Measurements from ENCODE around the gene NINJ2.
"Not testable (repeated sequence)": the region's sequence is repeated elsewhere in the genome, so short reads cannot be mapped to it uniquely, and the experiment has no call there.

The NINJ2 gene

DNA sequence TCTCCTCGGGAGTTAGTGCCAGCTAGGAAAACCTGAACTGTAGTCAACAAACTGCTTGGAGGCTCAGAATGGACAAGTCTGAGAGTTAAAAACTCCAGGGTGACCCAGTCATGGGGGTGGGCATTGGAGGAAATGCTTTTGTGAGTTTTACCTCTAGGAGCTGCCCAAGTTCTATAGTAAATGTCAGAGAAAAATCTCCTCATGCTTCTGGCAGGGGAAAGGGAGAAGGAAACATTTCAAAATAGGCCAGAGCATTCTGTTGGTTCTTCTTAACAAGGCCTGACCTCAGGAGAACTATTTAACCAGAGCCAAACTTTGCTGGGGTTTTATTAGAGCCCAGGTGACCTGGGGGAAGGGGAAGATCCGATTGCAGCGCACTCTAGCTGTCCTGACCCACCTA, 12.3 kb downstream of the NINJ2 start:
- Histone ChIP-seq H3K27ac (ENCODE audit: low read length) (no peak overlapping the region), H3K27me3 (ENCODE audit: control insufficient read depth, insufficient read depth, low read length) (no peaks in the 10 kb centered on the region), H3K36me3 (ENCODE audit: control insufficient read depth, insufficient read depth, low read length) (no peaks in the 10 kb centered on the region), H3K4me1 (ENCODE audit: control insufficient read depth, insufficient read depth, low read length) (no peaks in the 10 kb centered on the region), H3K4me3 (ENCODE audit: low read length) (no peak overlapping the region), H3K9me3 (ENCODE audit: control insufficient read depth, insufficient read depth, low read length) (no peaks in the 10 kb centered on the region)
- WGBS (ENCODE audit: insufficient coverage, insufficient read length): no CpG with 5 or more reads among the region's 3 CpGs
- no peak for DNase-seq (ENCODE audit: low read depth, low spot score)

DNA sequence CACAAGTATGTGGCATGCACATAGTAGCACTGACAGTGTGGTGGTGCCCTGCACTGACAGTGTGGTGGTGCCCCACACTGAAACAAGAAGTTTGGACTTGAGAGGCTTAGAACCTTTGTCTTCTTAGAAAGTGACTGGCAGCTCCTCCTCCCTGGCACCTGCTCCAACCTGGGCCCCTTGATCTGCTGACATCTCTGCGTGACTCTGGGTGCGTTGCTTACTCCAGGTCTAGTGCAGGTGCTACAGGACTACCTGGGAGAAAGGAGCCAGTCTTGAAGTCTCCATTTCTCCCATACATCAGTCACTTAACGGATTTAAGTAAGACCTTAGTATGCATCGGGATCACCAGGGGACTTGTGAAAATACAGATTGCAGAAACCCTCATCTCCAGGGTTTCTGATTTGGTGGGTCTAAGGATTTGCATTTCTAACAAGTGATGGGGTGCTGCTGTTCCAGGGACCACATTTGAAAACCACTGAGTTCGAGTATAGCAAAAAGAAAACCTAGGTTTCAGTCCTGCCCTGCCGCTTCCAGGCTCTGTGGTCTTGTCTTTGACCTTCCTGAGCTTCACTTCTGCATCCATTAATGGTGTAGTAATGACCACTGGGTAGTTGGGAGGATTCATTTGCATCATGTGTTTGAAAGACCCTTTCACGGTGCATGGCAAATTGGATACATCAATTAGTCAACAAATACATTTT, 15.7 kb downstream of the NINJ2 start:
- DNase-seq (ENCODE audit: low read depth, low spot score): no peak
- H3K9me3 ChIP-seq (ENCODE audit: control insufficient read depth, insufficient read depth, low read length): no peaks in the 10 kb centered on the region
- WGBS (ENCODE audit: insufficient coverage, insufficient read length): no CpG with 5 or more reads among the region's 7 CpGs
- H3K27ac ChIP-seq (ENCODE audit: low read length): no peak overlapping the region
- H3K4me3 ChIP-seq (ENCODE audit: low read length): no peak overlapping the region
- H3K4me1 ChIP-seq (ENCODE audit: control insufficient read depth, insufficient read depth, low read length): no peaks in the 10 kb centered on the region
- H3K36me3 ChIP-seq (ENCODE audit: control insufficient read depth, insufficient read depth, low read length): no peaks in the 10 kb centered on the region
- no peaks in the 10 kb centered on the region for H3K27me3 ChIP-seq (ENCODE audit: control insufficient read depth, insufficient read depth, low read length)

DNA sequence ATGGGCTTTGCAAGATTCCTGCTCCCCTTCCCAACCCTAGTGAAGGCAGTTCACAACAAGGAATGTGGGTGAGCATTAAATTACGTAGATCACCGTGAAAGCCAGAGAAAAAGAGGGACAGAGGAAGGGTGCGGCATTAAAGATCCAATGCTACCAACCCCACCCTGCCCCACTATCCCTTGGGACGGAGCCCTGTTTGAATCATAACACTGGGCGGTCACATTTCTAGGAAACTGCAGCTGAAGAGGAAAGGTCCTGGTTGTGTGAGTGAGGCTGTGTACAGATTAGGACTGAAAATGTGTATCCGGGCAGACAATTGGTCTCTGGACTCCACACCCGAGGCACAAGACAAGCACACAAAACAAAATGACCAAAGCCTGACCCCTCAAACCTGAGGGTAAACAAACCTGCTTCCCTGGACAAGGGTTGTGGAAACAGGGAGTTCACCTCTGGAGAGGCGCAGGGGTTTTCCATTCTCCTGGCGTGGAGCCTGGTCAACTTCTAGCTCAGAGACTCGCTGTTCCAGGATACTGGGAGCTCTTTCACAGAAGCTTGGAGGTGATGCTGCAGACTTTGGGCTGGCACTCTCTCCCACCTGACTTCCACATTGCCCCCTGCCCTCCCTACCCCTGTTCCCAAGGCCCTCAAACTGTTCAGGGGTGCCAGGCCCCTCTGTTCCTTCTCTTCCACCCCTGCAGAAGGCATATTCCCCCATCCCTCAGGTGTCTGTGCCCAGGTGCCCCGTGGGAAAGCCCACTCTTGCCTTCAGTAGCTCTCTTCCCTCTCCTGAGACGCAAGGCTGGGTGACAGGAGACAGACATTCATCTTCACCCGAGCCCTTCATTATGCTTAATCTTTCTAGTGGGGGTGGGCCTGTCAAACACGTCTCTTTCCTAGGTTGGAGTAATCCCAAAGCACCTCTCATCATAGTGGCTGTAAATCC, 16.5 kb downstream of the NINJ2 start:
- Histone ChIP-seq H3K4me1 (ENCODE audit: control insufficient read depth, insufficient read depth, low read length) (no peaks in the 10 kb centered on the region), H3K36me3 (ENCODE audit: control insufficient read depth, insufficient read depth, low read length) (no peaks in the 10 kb centered on the region), H3K9me3 (ENCODE audit: control insufficient read depth, insufficient read depth, low read length) (no peaks in the 10 kb centered on the region), H3K27ac (ENCODE audit: low read length) (no peak overlapping the region), H3K27me3 (ENCODE audit: control insufficient read depth, insufficient read depth, low read length) (no peaks in the 10 kb centered on the region), H3K4me3 (ENCODE audit: low read length) (no peak overlapping the region)
- DNase-seq (ENCODE audit: low read depth, low spot score): no peak
- WGBS (ENCODE audit: insufficient coverage, insufficient read length): no CpG with 5 or more reads among the region's 14 CpGs

DNA sequence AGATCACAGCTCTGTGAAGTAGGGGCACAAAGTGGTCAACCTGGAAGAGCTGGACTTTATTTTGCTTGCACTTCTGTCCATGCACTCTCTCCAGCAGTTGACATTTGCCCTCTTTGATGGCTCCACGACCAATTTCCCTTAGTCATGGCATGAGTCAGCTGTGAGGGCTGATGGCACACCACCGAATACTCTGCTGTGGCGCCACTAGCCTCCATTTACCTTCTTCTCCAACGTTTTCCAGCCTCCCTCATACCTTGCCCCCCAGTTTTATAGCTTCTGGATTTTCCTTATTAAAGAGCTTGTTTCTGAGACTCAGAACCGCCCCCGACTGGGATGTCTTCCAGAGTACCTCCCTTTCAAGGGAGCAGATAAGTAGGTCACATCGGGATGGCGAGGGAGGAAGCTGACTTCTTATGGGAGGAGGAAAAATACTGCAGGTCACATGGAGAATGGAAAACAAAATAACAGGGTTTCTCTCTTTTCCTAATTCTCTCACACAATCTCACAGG, 17.6 kb downstream of the NINJ2 start:
- Histone ChIP-seq H3K4me3 (ENCODE audit: low read length) (no peak overlapping the region), H3K9me3 (ENCODE audit: control insufficient read depth, insufficient read depth, low read length) (no peaks in the 10 kb centered on the region), H3K27ac (ENCODE audit: low read length) (no peak overlapping the region), H3K36me3 (ENCODE audit: control insufficient read depth, insufficient read depth, low read length) (no peaks in the 10 kb centered on the region), H3K4me1 (ENCODE audit: control insufficient read depth, insufficient read depth, low read length) (no peaks in the 10 kb centered on the region), H3K27me3 (ENCODE audit: control insufficient read depth, insufficient read depth, low read length) (no peaks in the 10 kb centered on the region)
- WGBS (ENCODE audit: insufficient coverage, insufficient read length): no CpG with 5 or more reads among the region's 8 CpGs
- DNase-seq (ENCODE audit: low read depth, low spot score): no peak

DNA sequence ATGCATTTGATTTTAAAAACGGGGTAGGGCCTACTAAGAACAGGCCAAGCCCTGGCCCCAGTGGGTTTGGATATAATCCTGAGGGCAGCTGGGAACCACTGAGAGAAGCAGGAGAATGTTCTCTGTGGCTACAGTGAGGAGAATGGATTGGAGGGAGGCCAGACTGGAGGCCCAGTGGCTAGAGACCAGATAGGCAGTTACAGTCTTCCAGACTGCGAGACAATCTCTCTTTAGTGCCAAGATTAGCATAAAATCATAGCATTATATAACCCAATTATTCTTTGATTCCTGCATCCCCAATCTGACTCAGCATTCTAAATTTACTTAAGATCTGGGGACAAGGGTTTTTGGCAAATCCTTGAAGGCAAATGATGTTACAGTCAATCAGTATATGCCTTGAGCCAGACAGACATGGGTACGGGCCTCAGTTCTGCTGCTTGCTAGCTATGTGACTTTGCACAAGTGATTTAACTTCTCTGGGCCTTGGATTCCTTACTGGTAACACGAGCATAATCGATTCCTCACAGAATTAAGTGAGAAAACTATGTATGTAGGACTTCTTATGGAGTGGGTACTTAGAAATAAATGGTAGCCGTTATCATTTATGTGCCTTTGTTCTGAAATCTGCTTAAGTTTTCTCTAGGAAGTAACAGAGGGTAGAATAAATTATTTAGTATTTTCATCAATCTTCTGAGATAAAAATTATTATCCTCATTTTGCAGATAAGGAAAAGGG, 18.3 kb downstream of the NINJ2 start:
- no peak for DNase-seq (ENCODE audit: low read depth, low spot score)
- 100% methylated on average over 1 of the region's 6 CpGs for WGBS (ENCODE audit: insufficient coverage, insufficient read length)
- H3K36me3 ChIP-seq (ENCODE audit: control insufficient read depth, insufficient read depth, low read length): no peaks in the 10 kb centered on the region
- no peak overlapping the region for H3K27ac ChIP-seq (ENCODE audit: low read length)
- no peaks in the 10 kb centered on the region for H3K9me3 ChIP-seq (ENCODE audit: control insufficient read depth, insufficient read depth, low read length)
- H3K4me3 ChIP-seq (ENCODE audit: low read length): no peak overlapping the region
- no peaks in the 10 kb centered on the region for H3K4me1 ChIP-seq (ENCODE audit: control insufficient read depth, insufficient read depth, low read length)
- no peaks in the 10 kb centered on the region for H3K27me3 ChIP-seq (ENCODE audit: control insufficient read depth, insufficient read depth, low read length)

DNA sequence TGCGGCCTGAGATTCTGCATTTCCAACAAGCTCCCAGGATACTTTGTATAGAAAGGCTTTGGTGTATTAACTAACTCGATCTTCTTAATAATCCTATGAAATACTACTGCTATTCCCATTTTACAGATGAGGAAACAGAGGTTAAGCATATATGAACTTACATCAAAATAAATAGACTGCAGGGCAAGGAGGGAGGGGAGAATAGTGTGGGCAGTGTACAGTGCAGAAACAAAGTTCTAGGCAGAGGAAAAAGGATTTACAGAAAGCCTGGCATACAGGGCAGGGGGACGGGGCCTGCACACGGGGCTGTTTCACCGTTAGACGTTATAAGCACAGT, 19.0 kb downstream of the NINJ2 start:
- WGBS (ENCODE audit: insufficient coverage, insufficient read length): no CpG with 5 or more reads among the region's 6 CpGs
- no peaks in the 10 kb centered on the region for H3K27me3 ChIP-seq (ENCODE audit: control insufficient read depth, insufficient read depth, low read length)

DNA sequence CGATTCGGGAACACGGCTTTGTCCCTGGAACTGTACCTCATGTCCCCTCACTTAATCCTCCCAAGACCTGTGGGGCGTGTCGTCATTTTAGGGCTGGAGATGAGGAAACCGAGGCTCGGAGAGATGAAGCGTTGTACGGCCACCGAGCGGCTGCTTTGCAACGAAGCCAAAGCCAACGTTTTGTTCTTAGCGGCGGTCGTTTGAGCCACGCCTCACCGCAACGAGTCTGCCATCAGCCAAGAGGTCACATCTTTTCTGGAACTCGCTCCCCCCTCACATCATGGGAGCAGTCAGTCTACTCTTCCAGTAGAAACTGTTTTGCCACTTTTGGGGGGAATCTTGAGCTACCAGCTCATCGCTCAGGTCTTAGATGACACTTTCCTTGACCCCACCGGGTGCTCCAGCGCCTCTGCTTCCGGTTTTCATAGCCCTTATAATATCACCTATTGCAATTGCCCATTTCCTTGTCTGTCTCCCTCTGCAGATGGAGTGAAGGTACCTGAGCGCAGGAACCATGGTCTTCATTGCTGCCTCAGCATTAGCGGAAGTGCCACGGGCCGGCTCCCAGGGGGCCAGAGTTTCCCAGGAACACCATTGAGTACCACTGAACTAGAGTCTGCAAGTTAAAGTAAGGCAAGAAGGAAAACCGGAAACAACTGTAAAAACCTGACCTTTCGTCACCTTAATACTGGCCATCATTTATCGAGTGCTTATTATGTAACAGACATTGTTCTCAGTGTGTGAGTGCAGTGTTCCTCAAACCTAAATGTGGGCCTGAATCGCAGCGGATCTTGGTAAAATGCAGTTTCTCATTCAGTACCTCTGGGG, 19.6 kb downstream of the NINJ2 start:
- Histone ChIP-seq H3K4me1 (ENCODE audit: control insufficient read depth, insufficient read depth, low read length) (no peaks in the 10 kb centered on the region), H3K36me3 (ENCODE audit: control insufficient read depth, insufficient read depth, low read length) (no peaks in the 10 kb centered on the region), H3K27me3 (ENCODE audit: control insufficient read depth, insufficient read depth, low read length) (no peaks in the 10 kb centered on the region), H3K4me3 (ENCODE audit: low read length) (peak overlapping the region; percentile 45; the same call in 1 of the 2 replicates), H3K27ac (ENCODE audit: low read length) (no peak overlapping the region), H3K9me3 (ENCODE audit: control insufficient read depth, insufficient read depth, low read length) (no peaks in the 10 kb centered on the region)
- DNase-seq (ENCODE audit: low read depth, low spot score): no peak
- no CpG with 5 or more reads among the region's 33 CpGs for WGBS (ENCODE audit: insufficient coverage, insufficient read length)

More for the DNA sequence above, 19.0 kb downstream of the NINJ2 start:
- Histone ChIP-seq H3K36me3 (ENCODE audit: control insufficient read depth, insufficient read depth, low read length) (no peaks in the 10 kb centered on the region), H3K4me1 (ENCODE audit: control insufficient read depth, insufficient read depth, low read length) (no peaks in the 10 kb centered on the region), H3K4me3 (ENCODE audit: low read length) (no peak overlapping the region), H3K27ac (ENCODE audit: low read length) (no peak overlapping the region), H3K9me3 (ENCODE audit: control insufficient read depth, insufficient read depth, low read length) (no peaks in the 10 kb centered on the region)
- no peak for DNase-seq (ENCODE audit: low read depth, low spot score)

DNA sequence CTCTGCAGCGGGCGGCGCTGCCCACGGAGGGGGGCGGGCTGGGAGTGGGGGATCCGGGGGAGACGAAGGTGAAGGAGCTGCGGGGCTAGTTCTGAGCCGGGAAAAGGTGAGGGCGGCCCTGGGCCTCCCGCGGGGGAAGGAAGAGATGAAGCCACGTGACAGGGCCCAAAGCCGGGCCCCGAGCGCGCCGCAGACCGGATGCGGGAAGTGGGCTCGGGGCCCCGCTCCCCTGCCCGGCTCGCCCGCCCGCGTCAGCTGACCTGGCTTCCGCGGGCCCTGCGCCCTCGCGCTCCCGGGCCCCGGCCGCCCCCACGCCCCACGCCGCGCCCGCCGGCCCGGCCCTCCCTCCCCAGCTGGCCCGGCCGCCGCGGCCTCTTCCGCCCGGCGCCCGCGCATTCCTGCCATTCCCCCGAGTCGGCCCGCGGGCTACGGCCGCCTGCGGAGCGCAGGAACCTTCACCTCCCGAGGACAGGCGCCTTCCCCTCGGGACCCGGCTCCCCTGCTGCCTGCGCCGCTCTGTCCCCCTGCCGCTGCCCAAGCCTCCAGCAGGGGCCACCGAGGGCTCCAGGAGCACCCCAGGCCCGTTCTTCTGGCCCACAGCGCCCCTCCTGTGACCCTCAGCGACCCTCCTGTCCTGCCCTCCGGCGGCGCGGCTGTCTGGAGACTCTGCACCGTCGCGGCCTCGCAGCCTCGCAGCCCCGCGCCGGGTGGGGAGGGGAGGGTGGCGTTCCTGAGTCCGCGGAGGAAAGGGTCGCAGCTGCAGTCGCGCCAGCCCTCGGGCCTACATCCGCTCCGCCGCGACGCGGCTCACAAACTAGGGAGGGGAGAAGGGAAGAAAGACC, 20.4 kb downstream of the NINJ2 start:
- Histone ChIP-seq H3K4me1 (ENCODE audit: control insufficient read depth, insufficient read depth, low read length) (no peaks in the 10 kb centered on the region), H3K27ac (ENCODE audit: low read length) (no peak overlapping the region), H3K27me3 (ENCODE audit: control insufficient read depth, insufficient read depth, low read length) (no peaks in the 10 kb centered on the region), H3K4me3 (ENCODE audit: low read length) (peak overlapping the region; percentile 45; the same call in 1 of the 2 replicates), H3K9me3 (ENCODE audit: control insufficient read depth, insufficient read depth, low read length) (no peaks in the 10 kb centered on the region), H3K36me3 (ENCODE audit: control insufficient read depth, insufficient read depth, low read length) (no peaks in the 10 kb centered on the region)
- no peak for DNase-seq (ENCODE audit: low read depth, low spot score)
- WGBS (ENCODE audit: insufficient coverage, insufficient read length): no CpG with 5 or more reads among the region's 95 CpGs

DNA sequence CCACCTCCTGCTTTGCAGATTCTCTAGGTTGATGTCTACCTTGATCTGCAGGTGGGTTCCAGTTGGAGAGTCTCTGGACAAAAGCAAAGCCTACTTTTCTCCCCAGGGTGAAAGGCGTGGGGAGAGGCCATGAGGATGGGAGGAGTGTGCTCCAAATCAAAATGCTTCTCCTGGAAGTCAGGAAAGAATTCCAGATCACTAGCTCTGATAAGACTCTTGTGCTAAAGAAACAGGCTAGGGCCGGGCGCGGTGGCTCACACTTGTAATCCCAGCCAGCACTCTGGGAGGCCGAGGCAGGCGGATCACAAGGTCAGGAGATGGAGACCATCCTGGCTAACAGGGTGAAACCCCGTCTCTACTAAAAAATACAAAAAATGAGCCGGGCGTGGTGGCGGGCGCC, 21.9 kb downstream of the NINJ2 start:
- not testable (repeated sequence) for H3K36me3 ChIP-seq (ENCODE audit: control insufficient read depth, insufficient read depth, low read length); H3K4me3 ChIP-seq (ENCODE audit: low read length); H3K4me1 ChIP-seq (ENCODE audit: control insufficient read depth, insufficient read depth, low read length); DNase-seq (ENCODE audit: low read depth, low spot score); H3K27ac ChIP-seq (ENCODE audit: low read length); H3K9me3 ChIP-seq (ENCODE audit: control insufficient read depth, insufficient read depth, low read length); H3K27me3 ChIP-seq (ENCODE audit: control insufficient read depth, insufficient read depth, low read length)
- no CpG with 5 or more reads among the region's 11 CpGs for WGBS (ENCODE audit: insufficient coverage, insufficient read length)

All from iPS DF 6.9 (cell line).